Stimulated activated naive CD8-positive, alpha-beta T cell treated with anti-CD3 and anti-CD28 coated beads, Interleukin-15, Interleukin-2, amounts not matched to agents 100 ng/mL and 50 ng/mL, for 24 hours (primary cell): ENCODE data around the gene HIGD2B.
"Not testable (repeated sequence)": the region's sequence is repeated elsewhere in the genome, so short reads cannot be mapped to it uniquely, and the experiment has no call there.

ENCODE experiments used
- H3K27ac Mint-ChIP-seq: one replicate; pipeline ENCODE4 v1.8.0; 2021; ENCODE audit warnings: mild to moderate bottlenecking, mixed read lengths
- H3K27me3 Mint-ChIP-seq: one replicate; pipeline ENCODE4 v1.8.0; 2021; ENCODE audit warnings: mixed read lengths
- H3K36me3 Mint-ChIP-seq: one replicate; pipeline ENCODE4 v1.8.0; 2021; ENCODE audit warnings: low read depth, mixed read lengths
- H3K4me1 Mint-ChIP-seq: one replicate; pipeline ENCODE4 v1.8.0; 2021; ENCODE audit warnings: low read depth, mixed read lengths
- H3K4me3 Mint-ChIP-seq: one replicate; pipeline ENCODE4 v1.8.0; 2021; ENCODE audit warnings: mild to moderate bottlenecking, mixed read lengths
- H3K9me3 Mint-ChIP-seq: one replicate; pipeline ENCODE4 v1.8.0; 2021; ENCODE audit warnings: mixed read lengths

HIGD2B gene

DNA sequence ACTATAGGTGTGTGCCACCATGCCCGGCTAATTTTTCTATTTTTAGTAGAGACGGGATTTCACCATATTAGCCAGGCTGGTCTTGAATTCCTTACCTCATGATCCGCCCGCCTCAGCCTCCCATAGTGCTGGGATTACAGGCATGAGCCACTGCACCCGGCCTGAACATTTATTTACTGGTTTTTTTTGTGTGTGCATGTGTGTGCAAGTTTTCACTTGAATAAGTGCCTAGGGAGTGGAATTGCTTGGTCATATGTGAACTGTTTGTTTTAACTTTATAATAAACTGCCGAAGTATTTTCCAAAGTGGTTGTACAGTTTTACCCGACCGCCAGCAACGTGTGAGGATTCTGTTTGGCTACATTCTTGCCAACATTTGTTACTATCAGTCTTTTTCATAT is 14.1 kb upstream of the HIGD2B start:
- Mint-ChIP-seq H3K4me1 (peaks cover 3% of the 10 kb centered on the region), H3K27me3 (no peaks in the 10 kb centered on the region), H3K4me3 (no peak overlapping the region), H3K27ac (no peak overlapping the region), H3K36me3 (peaks cover 13% of the 10 kb centered on the region), H3K9me3 (no peaks in the 10 kb centered on the region)

DNA sequence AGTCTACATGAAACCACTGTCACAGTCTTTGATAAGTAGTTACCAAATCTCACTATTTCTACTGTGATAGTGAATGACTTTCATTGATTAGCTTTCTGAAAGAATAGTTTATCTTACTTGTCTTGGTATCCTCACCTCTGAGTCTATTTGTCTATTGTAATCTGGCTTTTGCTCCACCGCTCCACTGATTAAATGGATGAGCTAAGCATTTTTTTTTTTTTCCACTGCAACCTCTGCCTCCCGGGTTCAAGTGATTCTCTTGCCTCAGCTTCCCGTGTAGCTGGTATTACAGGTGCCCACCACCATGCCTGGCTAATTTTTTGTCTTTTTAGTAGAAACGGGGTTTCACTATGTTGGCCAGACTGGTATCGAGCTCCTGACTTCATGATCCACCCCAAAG is 13.0 kb upstream of the HIGD2B start:
- H3K9me3 Mint-ChIP-seq: no peaks in the 10 kb centered on the region
- no peak overlapping the region for H3K4me3 Mint-ChIP-seq
- H3K27me3 Mint-ChIP-seq: no peaks in the 10 kb centered on the region
- peaks cover 7% of the 10 kb centered on the region for H3K4me1 Mint-ChIP-seq
- H3K27ac Mint-ChIP-seq: no peak overlapping the region
- H3K36me3 Mint-ChIP-seq: peaks cover 13% of the 10 kb centered on the region

DNA sequence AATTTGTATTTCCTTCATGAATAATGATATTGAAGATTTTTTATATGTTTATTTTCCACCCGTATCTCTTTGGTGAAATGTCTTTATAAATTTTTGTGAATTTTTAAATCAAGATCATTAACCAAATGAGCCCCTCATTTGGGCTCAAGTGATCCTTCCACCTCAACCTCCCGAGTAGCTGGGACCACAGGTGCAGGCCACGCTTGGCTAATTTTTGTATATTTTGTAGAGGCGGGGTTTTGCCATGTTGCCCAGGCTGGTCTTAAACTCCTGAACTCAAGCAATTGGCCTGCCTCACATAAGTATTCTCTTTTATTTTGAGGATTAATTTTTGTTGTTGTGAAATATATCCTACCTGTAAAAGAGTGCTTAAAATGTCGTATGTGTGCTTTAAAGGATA is 5.0 kb upstream of the HIGD2B start:
- no peaks in the 10 kb centered on the region for H3K9me3 Mint-ChIP-seq
- H3K27me3 Mint-ChIP-seq: no peaks in the 10 kb centered on the region
- H3K4me3 Mint-ChIP-seq: no peak overlapping the region
- peaks cover 3% of the 10 kb centered on the region for H3K36me3 Mint-ChIP-seq
- H3K27ac Mint-ChIP-seq: no peak overlapping the region
- H3K4me1 Mint-ChIP-seq: peaks cover 16% of the 10 kb centered on the region

DNA sequence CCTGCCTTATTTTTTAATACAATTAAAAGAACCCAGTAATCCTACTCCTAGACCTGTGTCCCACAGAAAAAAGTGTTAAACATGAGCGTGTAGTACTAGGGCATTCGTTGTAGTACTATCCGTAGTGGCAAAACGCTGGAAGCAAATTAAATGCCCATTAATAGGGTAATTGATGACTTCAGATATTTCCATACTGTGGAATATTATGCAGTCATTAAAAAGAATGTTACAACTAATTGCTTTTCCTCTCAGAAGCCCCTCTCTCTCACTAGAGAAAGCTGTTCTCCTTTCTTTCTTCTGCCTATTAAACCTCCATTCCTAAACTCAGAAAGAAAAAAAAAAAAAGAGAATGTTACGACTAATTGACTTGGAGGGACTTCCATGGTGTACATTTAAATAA is 2.7 kb upstream of the HIGD2B start:
- no peaks in the 10 kb centered on the region for H3K9me3 Mint-ChIP-seq
- H3K27me3 Mint-ChIP-seq: no peaks in the 10 kb centered on the region
- no peaks in the 10 kb centered on the region for H3K36me3 Mint-ChIP-seq
- peaks cover 16% of the 10 kb centered on the region for H3K4me1 Mint-ChIP-seq
- H3K4me3 Mint-ChIP-seq: no peak overlapping the region
- no peak overlapping the region for H3K27ac Mint-ChIP-seq

DNA sequence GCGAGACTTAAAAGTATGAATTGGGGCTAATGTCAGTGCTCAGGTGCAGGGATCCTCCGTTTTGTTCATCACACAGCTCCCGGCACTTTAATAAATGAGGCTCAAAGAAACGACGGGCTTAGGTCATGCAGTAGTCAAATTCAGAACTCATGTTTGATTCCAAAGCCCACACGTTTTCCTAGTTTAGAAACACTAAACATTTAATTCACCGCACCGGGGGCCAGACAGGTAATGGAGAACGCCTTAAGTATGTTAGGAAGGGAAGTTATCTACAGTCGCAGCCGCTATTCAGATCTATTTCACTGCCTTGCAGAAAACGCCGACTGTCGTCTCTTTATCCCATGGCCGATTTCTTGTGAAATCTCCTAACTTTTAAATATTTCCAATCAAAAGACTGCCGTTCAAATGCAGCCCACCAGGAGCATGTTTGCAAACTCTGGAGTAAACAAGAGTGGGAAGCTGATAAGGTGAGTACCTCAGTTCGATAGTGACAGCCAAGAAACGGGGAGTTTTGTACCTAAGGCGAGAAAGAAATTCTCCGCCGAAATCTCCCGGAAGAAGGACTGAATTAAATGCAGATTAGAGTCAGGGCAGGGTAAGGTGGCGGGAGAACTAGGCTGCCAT is 569 bp downstream of the HIGD2B start:
- Mint-ChIP-seq H3K36me3 (no peaks in the 10 kb centered on the region), H3K27ac (peak overlapping the region; percentile 97), H3K9me3 (no peaks in the 10 kb centered on the region), H3K4me3 (peak overlapping the region; percentile 91), H3K4me1 (peaks cover 16% of the 10 kb centered on the region), H3K27me3 (no peaks in the 10 kb centered on the region)

DNA sequence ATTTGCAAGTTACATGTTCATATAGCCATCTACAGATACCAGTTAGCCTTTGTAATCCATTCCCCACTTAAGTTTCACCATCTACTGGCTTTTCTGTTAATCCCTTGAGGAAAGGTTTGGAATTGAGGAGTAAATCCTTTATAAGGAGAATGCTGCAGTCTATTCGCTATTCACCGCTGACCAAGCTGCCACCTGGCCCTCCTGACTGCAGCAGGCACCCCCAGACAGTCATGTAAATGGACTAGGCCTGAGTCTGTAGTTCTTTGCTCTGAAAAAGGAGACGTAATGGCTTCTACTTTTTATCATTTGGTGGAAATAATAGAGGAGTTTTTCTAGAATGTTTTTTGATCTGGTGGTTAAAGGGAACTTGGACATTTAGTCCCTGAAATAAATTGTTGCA is 3.2 kb downstream of the HIGD2B start:
- H3K9me3 Mint-ChIP-seq: no peaks in the 10 kb centered on the region
- H3K36me3 Mint-ChIP-seq: no peaks in the 10 kb centered on the region
- H3K4me1 Mint-ChIP-seq: peaks cover 16% of the 10 kb centered on the region
- H3K27me3 Mint-ChIP-seq: peaks cover 3% of the 10 kb centered on the region
- no peak overlapping the region for H3K4me3 Mint-ChIP-seq
- no peak overlapping the region for H3K27ac Mint-ChIP-seq

DNA sequence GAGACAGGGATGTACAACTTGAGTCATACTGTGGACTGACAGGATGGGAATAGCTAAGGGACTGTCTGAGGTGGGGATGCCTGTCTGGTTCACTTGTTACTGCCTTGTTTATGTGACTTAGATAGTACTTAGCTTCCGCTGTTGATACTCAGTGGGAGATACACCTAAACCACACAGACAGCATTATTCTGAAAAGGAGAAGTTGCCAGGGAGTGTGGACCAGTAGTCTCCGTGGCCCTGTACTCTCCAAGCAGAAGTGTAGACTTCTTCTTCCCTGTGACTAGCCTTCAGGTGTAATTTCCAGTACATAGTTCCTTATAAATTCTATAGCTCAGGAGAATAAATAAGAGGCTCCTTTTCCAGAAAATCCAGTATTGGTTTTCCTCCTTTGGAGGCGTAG is 5.1 kb downstream of the HIGD2B start:
- peaks cover 13% of the 10 kb centered on the region for H3K27me3 Mint-ChIP-seq
- peaks cover 7% of the 10 kb centered on the region for H3K4me1 Mint-ChIP-seq
- H3K9me3 Mint-ChIP-seq: no peaks in the 10 kb centered on the region
- no peak overlapping the region for H3K4me3 Mint-ChIP-seq
- H3K27ac Mint-ChIP-seq: no peak overlapping the region
- no peaks in the 10 kb centered on the region for H3K36me3 Mint-ChIP-seq

DNA sequence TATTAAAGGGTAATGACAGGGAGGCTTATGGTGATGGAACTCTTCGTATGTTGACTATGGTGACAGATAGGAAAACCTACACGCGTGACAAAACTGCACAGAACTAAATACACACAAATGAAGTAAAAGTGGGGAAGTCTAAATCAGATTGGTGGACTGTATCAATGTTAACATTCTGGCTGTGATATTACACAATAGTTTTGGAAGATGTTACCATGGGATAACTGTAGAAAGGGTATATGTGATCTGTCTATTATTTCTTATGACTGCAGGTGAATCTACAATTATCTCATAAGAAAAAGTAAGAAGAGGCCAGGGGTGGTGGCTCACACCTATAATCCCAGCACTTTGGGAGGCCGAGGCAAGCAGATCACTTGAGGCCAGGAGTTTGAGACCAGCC is 9.1 kb downstream of the HIGD2B start:
- H3K36me3 Mint-ChIP-seq: no peaks in the 10 kb centered on the region
- no peaks in the 10 kb centered on the region for H3K4me1 Mint-ChIP-seq
- peaks cover 18% of the 10 kb centered on the region for H3K27me3 Mint-ChIP-seq
- H3K4me3 Mint-ChIP-seq: no peak overlapping the region
- H3K27ac Mint-ChIP-seq: no peak overlapping the region
- no peaks in the 10 kb centered on the region for H3K9me3 Mint-ChIP-seq

DNA sequence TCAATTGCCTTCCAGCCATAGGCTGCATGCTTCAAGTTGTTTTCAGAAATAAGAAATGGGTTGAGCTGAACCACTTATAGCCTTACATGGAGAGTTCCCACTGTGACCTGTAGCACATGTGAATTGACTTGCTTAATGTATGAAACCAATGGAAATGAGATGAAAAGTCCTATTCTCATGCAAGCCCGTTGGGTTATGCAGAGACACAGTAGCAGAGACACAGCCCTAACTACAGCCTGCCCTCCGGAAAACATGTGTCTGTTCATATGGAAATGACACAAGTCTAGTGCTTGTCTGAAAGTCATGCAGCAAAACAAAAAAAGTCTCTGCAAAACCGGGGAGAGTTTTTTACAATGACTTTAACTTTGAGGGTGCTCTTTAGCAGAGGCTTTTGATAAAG is 14.5 kb downstream of the HIGD2B start:
- H3K27me3 Mint-ChIP-seq: peaks cover 16% of the 10 kb centered on the region
- H3K27ac Mint-ChIP-seq: no peak overlapping the region
- no peak overlapping the region for H3K4me3 Mint-ChIP-seq
- peaks cover 9% of the 10 kb centered on the region for H3K4me1 Mint-ChIP-seq
- H3K9me3 Mint-ChIP-seq: no peaks in the 10 kb centered on the region
- H3K36me3 Mint-ChIP-seq: no peaks in the 10 kb centered on the region

DNA sequence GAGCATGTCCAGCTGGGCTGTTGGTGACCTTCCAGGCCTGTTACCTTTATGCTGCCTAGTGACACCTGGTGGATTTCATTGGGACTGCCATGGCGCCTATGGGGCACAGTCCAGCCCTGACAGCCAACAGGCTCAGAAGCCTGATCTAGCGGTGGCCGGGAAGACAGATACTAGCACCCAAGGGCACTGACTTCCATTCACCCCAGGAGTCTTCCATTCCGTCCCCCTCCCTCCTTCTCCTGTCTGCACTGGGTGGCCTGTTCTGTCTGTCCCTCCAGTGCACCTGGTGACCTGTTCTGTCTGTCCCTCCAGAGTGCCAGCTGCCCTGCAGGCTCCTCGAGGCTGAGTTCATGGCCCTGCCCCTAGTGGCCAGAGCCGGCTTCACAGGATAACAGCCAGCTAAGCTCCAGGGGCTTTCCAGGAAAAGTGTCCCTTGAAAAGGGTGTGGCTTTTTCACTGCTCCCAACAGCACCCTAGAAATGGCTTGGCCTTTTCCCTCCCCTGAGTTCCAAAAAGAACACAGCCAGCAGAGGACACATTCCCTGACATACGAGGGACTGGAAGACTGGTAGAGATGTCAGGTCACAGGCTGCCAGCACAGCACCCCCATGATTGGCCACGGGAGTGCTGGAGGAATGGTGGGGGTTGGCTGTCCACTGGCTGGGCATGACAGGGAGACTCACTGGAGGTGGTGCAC is 15.2 kb downstream of the HIGD2B start:
- H3K4me1 Mint-ChIP-seq, H3K9me3 Mint-ChIP-seq, H3K27ac Mint-ChIP-seq, H3K36me3 Mint-ChIP-seq: not testable (repeated sequence)
- H3K27me3 Mint-ChIP-seq: peaks cover 15% of the 10 kb centered on the region
- H3K4me3 Mint-ChIP-seq: peak overlapping the region; percentile 58

DNA sequence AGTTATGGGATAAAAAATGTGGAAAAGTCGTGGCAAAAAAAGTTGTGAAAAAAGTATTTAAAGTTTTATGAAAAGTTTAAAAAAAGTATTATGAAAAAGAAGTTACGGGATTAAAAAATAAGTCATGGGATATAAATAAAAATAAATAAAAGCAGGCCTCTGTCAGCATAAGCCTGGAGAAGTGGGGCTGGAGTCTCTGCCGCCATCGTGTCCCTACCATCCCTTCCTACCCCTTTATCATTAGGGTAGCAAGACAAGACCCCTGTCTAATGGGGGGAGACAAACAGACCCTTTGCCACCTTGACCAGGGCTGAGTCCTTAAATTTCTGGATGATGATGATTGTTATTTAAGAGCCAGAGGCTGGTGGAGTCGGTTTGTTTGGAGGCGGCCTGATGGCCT is 16.2 kb downstream of the HIGD2B start:
- not testable (repeated sequence) for H3K9me3 Mint-ChIP-seq, H3K4me3 Mint-ChIP-seq, H3K4me1 Mint-ChIP-seq, H3K36me3 Mint-ChIP-seq, H3K27ac Mint-ChIP-seq
- peaks cover 15% of the 10 kb centered on the region for H3K27me3 Mint-ChIP-seq

DNA sequence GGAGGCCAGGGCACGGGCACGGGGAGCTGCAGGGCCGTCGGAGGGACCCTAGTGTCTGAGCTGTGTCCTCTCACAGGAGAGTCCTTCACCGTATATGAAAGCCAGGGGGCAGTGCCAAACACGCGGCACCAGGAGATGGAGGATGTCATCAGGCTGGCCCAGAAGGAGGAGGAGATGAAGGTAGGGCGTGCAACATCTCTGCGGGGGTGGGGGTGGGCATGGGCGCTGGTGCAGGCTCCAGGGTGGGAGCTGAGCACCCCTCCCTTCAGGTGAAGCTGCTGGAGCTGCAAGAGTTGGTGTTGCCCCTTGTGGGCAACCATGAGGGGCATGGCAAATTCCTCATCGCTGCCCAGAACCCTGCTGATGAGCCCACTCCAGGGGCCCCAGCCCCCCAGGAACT is 20.3 kb downstream of the HIGD2B start:
- not testable (repeated sequence) for H3K4me1 Mint-ChIP-seq, H3K9me3 Mint-ChIP-seq, H3K27me3 Mint-ChIP-seq, H3K36me3 Mint-ChIP-seq, H3K27ac Mint-ChIP-seq, H3K4me3 Mint-ChIP-seq

DNA sequence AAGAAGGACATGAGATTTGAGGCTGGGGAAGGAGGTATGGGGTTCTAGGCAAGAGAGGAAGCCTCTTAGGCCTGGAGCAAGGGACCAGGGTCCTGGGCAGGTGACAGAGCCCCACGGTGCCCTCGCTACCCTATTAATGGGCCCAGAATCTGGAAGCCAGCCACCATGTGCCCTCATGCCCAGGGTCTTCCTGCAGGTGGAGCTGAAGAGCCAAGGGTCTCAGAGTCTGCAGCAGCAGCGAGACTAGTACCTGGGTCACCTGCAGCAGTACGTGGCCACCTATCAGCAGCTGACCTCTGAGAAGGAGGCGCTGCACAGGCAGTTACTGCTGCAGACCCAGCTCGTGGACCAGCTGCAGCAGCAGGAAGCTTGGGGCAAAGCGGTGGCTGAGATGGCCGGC is 22.1 kb downstream of the HIGD2B start:
- not testable (repeated sequence) for H3K9me3 Mint-ChIP-seq, H3K27ac Mint-ChIP-seq

DNA sequence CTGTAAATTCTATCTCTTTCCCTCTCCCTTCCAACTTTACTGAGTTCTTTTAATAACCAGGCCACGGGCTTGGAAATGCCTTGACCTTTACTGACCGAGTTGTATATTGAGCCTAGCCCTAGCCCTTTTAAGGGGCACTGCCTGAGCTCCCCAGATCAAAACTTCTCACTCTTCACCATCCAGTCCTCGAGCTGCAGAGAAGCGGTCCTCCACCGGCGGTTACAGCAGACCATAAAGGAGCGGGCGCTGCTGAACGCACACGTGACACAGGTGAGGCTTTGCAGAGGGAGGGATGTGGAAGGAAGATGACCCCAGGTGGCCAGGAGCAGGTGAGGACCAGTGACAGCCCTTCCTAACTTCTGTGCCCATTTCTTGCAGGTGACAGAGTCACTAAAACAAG is 24.9 kb downstream of the HIGD2B start:
- not testable (repeated sequence) for H3K4me1 Mint-ChIP-seq, H3K36me3 Mint-ChIP-seq, H3K27ac Mint-ChIP-seq, H3K4me3 Mint-ChIP-seq, H3K9me3 Mint-ChIP-seq, H3K27me3 Mint-ChIP-seq

More for the DNA sequence above, 22.1 kb downstream of the HIGD2B start:
- H3K36me3 Mint-ChIP-seq, H3K4me1 Mint-ChIP-seq, H3K4me3 Mint-ChIP-seq, H3K27me3 Mint-ChIP-seq: not testable (repeated sequence)

DNA sequence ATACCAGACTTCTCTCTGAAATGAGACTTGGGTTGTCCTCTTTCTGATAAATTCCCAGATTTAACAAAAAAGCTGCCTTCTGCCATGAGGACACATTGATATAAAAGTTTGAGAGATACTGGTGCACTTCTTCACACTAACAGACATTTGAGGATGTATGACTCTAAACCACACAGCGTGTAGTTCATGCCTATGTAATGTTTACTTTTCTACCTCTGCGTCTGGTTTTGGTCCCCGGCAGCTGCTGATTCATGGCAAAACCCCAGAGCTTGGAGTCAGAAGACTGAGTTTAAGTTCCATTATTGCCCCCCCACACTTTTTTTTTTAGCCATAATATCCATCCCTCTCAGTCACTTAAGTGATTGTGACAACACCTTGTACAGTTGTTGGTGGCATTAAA is 30.0 kb downstream of the HIGD2B start:
- H3K9me3 Mint-ChIP-seq, H3K27me3 Mint-ChIP-seq, H3K4me3 Mint-ChIP-seq, H3K27ac Mint-ChIP-seq, H3K36me3 Mint-ChIP-seq, H3K4me1 Mint-ChIP-seq: not testable (repeated sequence)

DNA sequence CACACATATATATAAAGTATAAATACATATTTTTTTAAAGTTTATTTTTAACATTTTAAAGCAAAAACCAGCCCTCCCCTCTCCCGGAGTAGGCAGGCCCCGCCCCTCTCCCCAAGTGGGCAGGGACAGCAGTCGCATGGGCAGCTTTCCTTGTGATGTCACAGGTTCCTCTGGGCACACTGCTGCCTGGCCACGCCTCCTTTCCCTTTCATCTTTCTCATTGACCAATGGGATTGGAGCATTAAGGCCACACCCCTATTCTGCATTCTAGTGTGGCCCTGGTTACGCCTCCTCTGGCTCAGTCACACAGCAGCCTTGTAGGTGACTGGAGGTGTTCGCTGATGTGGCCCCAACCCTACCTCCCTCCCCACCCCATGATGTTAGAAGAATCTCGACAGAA is 31.6 kb downstream of the HIGD2B start, which contains the start of gene GOLGA6B:
Gene GOLGA6B (plus strand): TSS at position 301 of the 400 bp plus-strand sequence. CDS start 41 bp downstream, at position 342.
- not testable (repeated sequence) for H3K36me3 Mint-ChIP-seq, H3K4me1 Mint-ChIP-seq, H3K9me3 Mint-ChIP-seq

More for the DNA sequence above, 31.6 kb downstream of the HIGD2B start, which contains the start of gene GOLGA6B:
- not testable (repeated sequence) for H3K27ac Mint-ChIP-seq, H3K27me3 Mint-ChIP-seq, H3K4me3 Mint-ChIP-seq
